GM12891 (cell line): Measurements from ENCODE around the gene ZBTB42.

ENCODE experiments used
- POLR2A ChIP-seq: IDR thresholded peaks from 2 replicates; pipeline ENCODE4 v1.6.1; 2011; ENCODE audit warnings: low read depth, low read length, control low read depth
- POLR2AphosphoS5 ChIP-seq: IDR thresholded peaks from 2 replicates; pipeline ENCODE4 v1.6.1; 2011; ENCODE audit warnings: low read depth, low read length, control low read depth
- POU2F2 ChIP-seq: IDR thresholded peaks from 2 replicates; pipeline ENCODE4 v1.6.1; 2011; ENCODE audit warnings: low read depth, mild to moderate bottlenecking, control low read depth, low read length, moderate library complexity
- SPI1 ChIP-seq: IDR thresholded peaks from 2 replicates; pipeline ENCODE4 v1.6.1; 2011; ENCODE audit warnings: low read depth, low read length, control low read depth
- TAF1 ChIP-seq: IDR thresholded peaks from 2 replicates; pipeline ENCODE4 v1.6.1; 2011; ENCODE audit warnings: low read depth, low read length, control low read depth

GRCh38 chr14:104766256-104766862 lies 34.5 kb upstream of the ZBTB42 start:
- TF ChIP-seq POLR2A (no peak), TAF1 (no peak), POLR2AphosphoS5 (no peak), POU2F2 (no peak), SPI1 (no peak)
